A549 (cell line): ENCODE measurements around the gene ESYT1. TPM values are rescaled to one million over a fixed set of nuclear protein-coding genes. Genes with fewer than 3 reads are reported as not detected.

Experiments
- ATAC-seq, 2 experiments: fragments of 200-7000 bp in 1 of 2; fragments of >200 bp in 1 of 2; cut with Nextera tagmentation in 1 of 2; cut with Tn5 transposase in 1 of 2; 3 replicates each; pipeline versions ENCODE4 v1.8.0 to v1.9.1; 2018 to 2020; ENCODE audit warnings: mild to moderate bottlenecking in 1 of 2, moderate library complexity in 1 of 2
- CTCF ChIA-PET: fragments of 300-600 bp; sonication (Branson Sonifier 250); formaldehyde crosslinking; extraction: SDS; loops from one replicate; lab custom pipeline; 2021; ENCODE audit warnings: antibody characterized with exemption, inconsistent platforms; lab: Yijun Ruan, JAX
- POLR2A ChIA-PET: fragments of 350-600 bp; formaldehyde crosslinking; extraction: SDS; loops from one replicate; lab custom pipeline; 2021; ENCODE audit warnings: antibody characterized with exemption, inconsistent platforms; lab: Yijun Ruan, JAX
- DNase-seq, 2 experiments: peaks; one replicate each; pipeline versions ENCODE4 v3.0.0 to v3.0.0-alpha.2; 2011 to 2016; ENCODE audit warnings: low read depth in 1 of 2, low spot score in 1 of 2
- FAIRE-seq: peaks from 2 replicates; lab custom pipeline; 2011; peaks lifted over from hg19 to GRCh38; lab: Jason Lieb, UNC
- H3K27ac ChIP-seq, 2 experiments: fragments of >200 bp; sonication (Bioruptor Twin); formaldehyde crosslinking; 3 replicates each; pipeline ENCODE4 v1.5.1; 2016 to 2017
- H3K4me1 ChIP-seq: fragments of >200 bp; sonication (Bioruptor Twin); formaldehyde crosslinking; 3 replicates; pipeline ENCODE4 v1.6.1; 2016
- H3K4me2 ChIP-seq: fragments of >200 bp; sonication (Bioruptor Twin); formaldehyde crosslinking; 3 replicates; pipeline ENCODE4 v1.6.1; 2016
- H3K4me3 ChIP-seq: fragments of >200 bp; sonication (Bioruptor Twin); formaldehyde crosslinking; 3 replicates; pipeline ENCODE4 v1.5.1; 2016
- H3K9me3 ChIP-seq: fragments of >200 bp; sonication (Bioruptor Twin); formaldehyde crosslinking; 3 replicates; pipeline ENCODE4 v1.6.1; 2016
- CBX2 ChIP-seq: fragments of 200-600 bp; sonication (generic); IDR thresholded peaks from 2 replicates; pipeline ENCODE4 v1.6.1; 2016; ENCODE audit warnings: low read depth, mild to moderate bottlenecking, borderline replicate concordance
- CBX8 ChIP-seq: fragments of 200-600 bp; sonication (generic); IDR thresholded peaks from 2 replicates; pipeline ENCODE4 v1.6.1; 2016
- CEBPB ChIP-seq, 2 experiments: fragments of >200 bp in 1 of 2; sonication (Bioruptor Twin) in 1 of 2; formaldehyde crosslinking in 1 of 2; IDR thresholded peaks; 2 replicates each; pipeline ENCODE4 v1.6.1; 2012 to 2016
- EHMT2 ChIP-seq: fragments of 200-600 bp; sonication (generic); IDR thresholded peaks from 2 replicates; pipeline ENCODE4 v1.6.1; 2016; ENCODE audit warnings: antibody characterized with exemption, low read depth, mild to moderate bottlenecking, moderate library complexity
- FOSL2 ChIP-seq, 2 experiments: fragments of 450-650 bp in 1 of 2; fragments of >200 bp in 1 of 2; sonication (Bioruptor Twin) in 1 of 2; formaldehyde crosslinking; IDR thresholded peaks; 2 replicates each; pipeline versions ENCODE4 v1.5.0 to v1.6.1; 2016 to 2020; ENCODE audit warnings: mild to moderate bottlenecking in 1 of 2, moderate library complexity in 1 of 2
- HOXB5 ChIP-seq: fragments of 250-450 bp; sonication (Bioruptor Pico); IDR thresholded peaks from 2 replicates; pipeline ENCODE4 v1.5.0; 2020; ENCODE audit warnings: mild to moderate bottlenecking, moderate library complexity
- JUNB ChIP-seq: fragments of >200 bp; sonication (Bioruptor Twin); formaldehyde crosslinking; IDR thresholded peaks from 2 replicates; pipeline ENCODE4 v1.6.1; 2016
- KDM1A ChIP-seq: fragments of 200-600 bp; sonication (generic); IDR thresholded peaks from 2 replicates; pipeline ENCODE4 v1.6.1; 2016; ENCODE audit warnings: low read depth, mild to moderate bottlenecking
- MAZ ChIP-seq: fragments of 150-350 bp; IDR thresholded peaks from 2 replicates; pipeline ENCODE4 v1.6.1; 2014; ENCODE audit warnings: antibody characterized with exemption, low read depth, low read length, borderline replicate concordance
- NFE2L2 ChIP-seq: fragments of 150-350 bp; conservative IDR thresholded peaks from 2 replicates; pipeline ENCODE4 v1.6.1; 2014; ENCODE audit warnings: low read length
- NR3C1 ChIP-seq: fragments of >200 bp; sonication (Bioruptor Twin); formaldehyde crosslinking; IDR thresholded peaks from 3 replicates; pipeline ENCODE4 v1.6.1; 2017
- POLR2A ChIP-seq: IDR thresholded peaks from 2 replicates; pipeline ENCODE4 v1.6.1; 2012; ENCODE audit warnings: mild to moderate bottlenecking, low read length
- RCOR1 ChIP-seq: fragments of 150-350 bp; IDR thresholded peaks from 2 replicates; pipeline ENCODE4 v1.6.1; 2014; ENCODE audit warnings: antibody characterized with exemption, low read length, low read depth
- SMC3 ChIP-seq: fragments of >200 bp; sonication (Bioruptor Twin); formaldehyde crosslinking; IDR thresholded peaks from 3 replicates; pipeline ENCODE4 v1.6.1; 2018; ENCODE audit warnings: inconsistent platforms
- TFCP2L1 ChIP-seq: fragments of 250-450 bp; sonication (Bioruptor Pico); IDR thresholded peaks from 2 replicates; pipeline ENCODE4 v1.5.0; 2021; ENCODE audit warnings: mild to moderate bottlenecking
- ZC3H11A ChIP-seq: fragments of 450-650 bp; IDR thresholded peaks from 2 replicates; pipeline ENCODE4 v1.6.1; 2014; ENCODE audit warnings: antibody characterized with exemption, mild to moderate bottlenecking
- ZFP36 ChIP-seq: fragments of 450-650 bp; IDR thresholded peaks from 2 replicates; pipeline ENCODE4 v1.6.1; 2014; ENCODE audit warnings: borderline replicate concordance; ENCODE audit not compliant: partially characterized antibody
- WGBS: methylation state at CpG from one replicate; pipeline ENCODE4 v1.1.6; 2017; ENCODE audit errors: missing lambda C conversion rate; 5-methylcytosine and 5-hydroxymethylcytosine counted together
- polyA plus RNA-seq, 4 experiments: library from polyadenylated mRNA; depleted of rRNA in 3 of 4; stranded (reverse); fragments of >200 nt; fragmentation: RNase III in 1 of 4; extraction: RNeasy Plus Mini Kit Qiagen cat#74134 plus additional on column Dnase treatment in 1 of 4; gene quantifications; 2 replicates in 3 of 4; 3 replicates in 1 of 4; pipeline ENCODE4 v1.2.3, GENCODE V29; 2011 to 2017
- TF ChIP-seq, protein P1 (sequence below): fragments of 450-650 bp; IDR thresholded peaks from 2 replicates; pipeline ENCODE4 v1.6.1; 2014; ENCODE audit warnings: antibody characterized with exemption
- TF ChIP-seq, protein P2 (sequence below): fragments of 200-600 bp; sonication (generic); IDR thresholded peaks from 2 replicates; pipeline ENCODE4 v1.6.1; 2016; ENCODE audit warnings: antibody characterized with exemption, mild to moderate bottlenecking, moderate library complexity
- TF ChIP-seq, protein P3 (sequence below): fragments of 150-350 bp; IDR thresholded peaks from 2 replicates; pipeline ENCODE4 v1.6.1; 2014; ENCODE audit warnings: low read depth, mild to moderate bottlenecking, low read length
- TF ChIP-seq, protein P4 (sequence below): fragments of >200 bp; sonication (Bioruptor Twin); formaldehyde crosslinking; IDR thresholded peaks from 2 replicates; pipeline ENCODE4 v1.6.1; 2016
- TF ChIP-seq, protein P5 (sequence below): IDR thresholded peaks from 2 replicates; pipeline ENCODE4 v1.6.1; 2012
- TF ChIP-seq, protein P6 (sequence below): IDR thresholded peaks from 2 replicates; pipeline ENCODE4 v1.6.1; 2012

Gene ESYT1
- polyA plus RNA-seq, 2 of the 4 experiments (the other 2 are of a cell fraction), result 54.2 to 72.4 TPM

DNA sequence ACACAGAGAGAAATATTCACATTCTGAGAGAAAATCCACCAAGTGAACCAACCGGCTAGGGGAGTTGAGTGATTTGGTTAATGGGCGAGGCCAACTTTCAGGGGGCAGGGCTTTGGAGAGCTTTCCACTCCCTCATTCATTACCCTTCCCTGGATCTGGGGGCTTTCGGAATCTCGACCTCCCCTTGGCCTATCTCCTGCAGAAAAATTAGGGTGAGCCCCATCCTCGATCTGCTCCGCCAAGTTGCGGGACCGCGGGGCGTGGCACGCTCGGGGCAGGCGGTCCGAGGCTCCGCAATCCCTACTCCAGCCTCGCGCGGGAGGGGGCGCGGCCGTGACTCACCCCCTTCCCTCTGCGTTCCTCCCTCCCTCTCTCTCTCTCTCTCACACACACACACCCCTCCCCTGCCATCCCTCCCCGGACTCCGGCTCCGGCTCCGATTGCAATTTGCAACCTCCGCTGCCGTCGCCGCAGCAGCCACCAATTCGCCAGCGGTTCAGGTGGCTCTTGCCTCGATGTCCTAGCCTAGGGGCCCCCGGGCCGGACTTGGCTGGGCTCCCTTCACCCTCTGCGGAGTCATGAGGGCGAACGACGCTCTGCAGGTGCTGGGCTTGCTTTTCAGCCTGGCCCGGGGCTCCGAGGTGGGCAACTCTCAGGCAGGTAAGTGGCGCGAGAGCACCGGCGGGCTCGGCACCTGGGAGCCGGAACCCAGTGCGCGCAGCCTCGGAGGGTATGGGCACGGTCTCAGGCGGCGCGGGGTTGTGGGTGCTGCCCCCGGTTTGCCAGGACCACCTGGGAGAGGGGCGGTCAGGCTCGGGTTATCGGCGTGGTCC is 48.1 kb upstream of the ESYT1 start, which contains the start of gene ERBB3:
TSS of gene ERBB3 (plus strand) at position 443 of the 833 bp plus-strand sequence. CDS start at position 579, 136 bp downstream.
- POLR2A ChIA-PET, result interaction anchor here (0.6 to 3.3 kb wide), 6 partner anchors 22 to 38 kb away, joined by 3 to 33 read pairs (median 10); partner anchors contain the start of genes PA2G4, RPL41 and ZC3H10
- peak within 1 kb of the TSS; percentile 73 for H3K4me3 ChIP-seq
- FAIRE-seq (no peak), ATAC-seq (peak; percentile 80 to 81), DNase-seq (peak; percentile 80 to 86)
- no peaks in the 10 kb centered on the region for H3K9me3 ChIP-seq
- WGBS, result 4% methylated on average over 24 of the region's 59 CpGs
- CTCF ChIA-PET, result interaction anchor here (0.5 to 2.7 kb wide), 30 partner anchors 10 to 342 kb away, joined by 3 to 20 read pairs (median 6); partner anchors contain the start of genes PA2G4 and ZC3H10
- H3K4me2 ChIP-seq, result peak within 1 kb of the TSS; percentile 94
- H3K4me1 ChIP-seq, result peaks cover 30% of the 10 kb centered on the region
- peak within 1 kb of the TSS; percentile 87 to 96 for H3K27ac ChIP-seq
- TF ChIP-seq JUNB (no peak), POLR2A (0 out of 2 replicates have a peak, but pooled peaks have one; percentile 12), KDM1A (no peak), CBX2 (no peak), ZC3H11A (no peak), MAZ (0 out of 2 replicates have a peak, but pooled peaks have one; percentile 22), ZFP36 (no peak), NR3C1 (no peak), CBX8 (no peak), SMC3 (no peak; the same call in 2 of the 3 replicates), CEBPB (IDR thresholded peaks at IDR 0.05) (no peak), TFCP2L1 (CRISPR knock-in tag) (no peak), FOSL2 (IDR thresholded peaks at IDR 0.05) (peak; percentile 57), FOSL2 (CRISPR knock-in tag; IDR thresholded peaks at IDR 0.05) (peak; percentile 97), NFE2L2 (no peak), EHMT2 (no peak), RCOR1 (no peak), HOXB5 (0 out of 2 replicates have a peak, but pooled peaks have one; percentile 53)
- TF ChIP-seq, protein P1, sequence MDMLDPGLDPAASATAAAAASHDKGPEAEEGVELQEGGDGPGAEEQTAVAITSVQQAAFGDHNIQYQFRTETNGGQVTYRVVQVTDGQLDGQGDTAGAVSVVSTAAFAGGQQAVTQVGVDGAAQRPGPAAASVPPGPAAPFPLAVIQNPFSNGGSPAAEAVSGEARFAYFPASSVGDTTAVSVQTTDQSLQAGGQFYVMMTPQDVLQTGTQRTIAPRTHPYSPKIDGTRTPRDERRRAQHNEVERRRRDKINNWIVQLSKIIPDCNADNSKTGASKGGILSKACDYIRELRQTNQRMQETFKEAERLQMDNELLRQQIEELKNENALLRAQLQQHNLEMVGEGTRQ, result no peak; the same call in 1 of the 2 replicates
- TF ChIP-seq, protein P2, sequence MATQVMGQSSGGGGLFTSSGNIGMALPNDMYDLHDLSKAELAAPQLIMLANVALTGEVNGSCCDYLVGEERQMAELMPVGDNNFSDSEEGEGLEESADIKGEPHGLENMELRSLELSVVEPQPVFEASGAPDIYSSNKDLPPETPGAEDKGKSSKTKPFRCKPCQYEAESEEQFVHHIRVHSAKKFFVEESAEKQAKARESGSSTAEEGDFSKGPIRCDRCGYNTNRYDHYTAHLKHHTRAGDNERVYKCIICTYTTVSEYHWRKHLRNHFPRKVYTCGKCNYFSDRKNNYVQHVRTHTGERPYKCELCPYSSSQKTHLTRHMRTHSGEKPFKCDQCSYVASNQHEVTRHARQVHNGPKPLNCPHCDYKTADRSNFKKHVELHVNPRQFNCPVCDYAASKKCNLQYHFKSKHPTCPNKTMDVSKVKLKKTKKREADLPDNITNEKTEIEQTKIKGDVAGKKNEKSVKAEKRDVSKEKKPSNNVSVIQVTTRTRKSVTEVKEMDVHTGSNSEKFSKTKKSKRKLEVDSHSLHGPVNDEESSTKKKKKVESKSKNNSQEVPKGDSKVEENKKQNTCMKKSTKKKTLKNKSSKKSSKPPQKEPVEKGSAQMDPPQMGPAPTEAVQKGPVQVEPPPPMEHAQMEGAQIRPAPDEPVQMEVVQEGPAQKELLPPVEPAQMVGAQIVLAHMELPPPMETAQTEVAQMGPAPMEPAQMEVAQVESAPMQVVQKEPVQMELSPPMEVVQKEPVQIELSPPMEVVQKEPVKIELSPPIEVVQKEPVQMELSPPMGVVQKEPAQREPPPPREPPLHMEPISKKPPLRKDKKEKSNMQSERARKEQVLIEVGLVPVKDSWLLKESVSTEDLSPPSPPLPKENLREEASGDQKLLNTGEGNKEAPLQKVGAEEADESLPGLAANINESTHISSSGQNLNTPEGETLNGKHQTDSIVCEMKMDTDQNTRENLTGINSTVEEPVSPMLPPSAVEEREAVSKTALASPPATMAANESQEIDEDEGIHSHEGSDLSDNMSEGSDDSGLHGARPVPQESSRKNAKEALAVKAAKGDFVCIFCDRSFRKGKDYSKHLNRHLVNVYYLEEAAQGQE, result no peak
- TF ChIP-seq, protein P3, sequence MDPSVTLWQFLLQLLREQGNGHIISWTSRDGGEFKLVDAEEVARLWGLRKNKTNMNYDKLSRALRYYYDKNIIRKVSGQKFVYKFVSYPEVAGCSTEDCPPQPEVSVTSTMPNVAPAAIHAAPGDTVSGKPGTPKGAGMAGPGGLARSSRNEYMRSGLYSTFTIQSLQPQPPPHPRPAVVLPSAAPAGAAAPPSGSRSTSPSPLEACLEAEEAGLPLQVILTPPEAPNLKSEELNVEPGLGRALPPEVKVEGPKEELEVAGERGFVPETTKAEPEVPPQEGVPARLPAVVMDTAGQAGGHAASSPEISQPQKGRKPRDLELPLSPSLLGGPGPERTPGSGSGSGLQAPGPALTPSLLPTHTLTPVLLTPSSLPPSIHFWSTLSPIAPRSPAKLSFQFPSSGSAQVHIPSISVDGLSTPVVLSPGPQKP, result no peak
- TF ChIP-seq, protein P4, sequence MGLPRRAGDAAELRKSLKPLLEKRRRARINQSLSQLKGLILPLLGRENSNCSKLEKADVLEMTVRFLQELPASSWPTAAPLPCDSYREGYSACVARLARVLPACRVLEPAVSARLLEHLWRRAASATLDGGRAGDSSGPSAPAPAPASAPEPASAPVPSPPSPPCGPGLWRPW, result no peak
- TF ChIP-seq, protein P5, sequence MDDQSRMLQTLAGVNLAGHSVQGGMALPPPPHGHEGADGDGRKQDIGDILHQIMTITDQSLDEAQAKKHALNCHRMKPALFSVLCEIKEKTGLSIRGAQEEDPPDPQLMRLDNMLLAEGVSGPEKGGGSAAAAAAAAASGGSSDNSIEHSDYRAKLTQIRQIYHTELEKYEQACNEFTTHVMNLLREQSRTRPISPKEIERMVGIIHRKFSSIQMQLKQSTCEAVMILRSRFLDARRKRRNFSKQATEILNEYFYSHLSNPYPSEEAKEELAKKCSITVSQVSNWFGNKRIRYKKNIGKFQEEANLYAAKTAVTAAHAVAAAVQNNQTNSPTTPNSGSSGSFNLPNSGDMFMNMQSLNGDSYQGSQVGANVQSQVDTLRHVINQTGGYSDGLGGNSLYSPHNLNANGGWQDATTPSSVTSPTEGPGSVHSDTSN, result no peak
- TF ChIP-seq, protein P6, sequence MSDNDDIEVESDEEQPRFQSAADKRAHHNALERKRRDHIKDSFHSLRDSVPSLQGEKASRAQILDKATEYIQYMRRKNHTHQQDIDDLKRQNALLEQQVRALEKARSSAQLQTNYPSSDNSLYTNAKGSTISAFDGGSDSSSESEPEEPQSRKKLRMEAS, result peak; percentile 87
